GM18505 (cell line): ENCODE data around the gene EPB41L4A.

ENCODE experiments used
- ATAC-seq: cut with Tn5 transposase; IDR thresholded peaks from one replicate; pipeline ENCODE4 v1.9.1; 2021; ENCODE audit not compliant: unreplicated experiment
- POLR2A ChIP-seq: IDR thresholded peaks from 4 replicates; pipeline ENCODE4 v1.6.1; 2011; ENCODE audit warnings: borderline replicate concordance; ENCODE audit not compliant: insufficient read depth, insufficient read length; ENCODE audit errors: extremely low read depth

EPB41L4A gene

DNA sequence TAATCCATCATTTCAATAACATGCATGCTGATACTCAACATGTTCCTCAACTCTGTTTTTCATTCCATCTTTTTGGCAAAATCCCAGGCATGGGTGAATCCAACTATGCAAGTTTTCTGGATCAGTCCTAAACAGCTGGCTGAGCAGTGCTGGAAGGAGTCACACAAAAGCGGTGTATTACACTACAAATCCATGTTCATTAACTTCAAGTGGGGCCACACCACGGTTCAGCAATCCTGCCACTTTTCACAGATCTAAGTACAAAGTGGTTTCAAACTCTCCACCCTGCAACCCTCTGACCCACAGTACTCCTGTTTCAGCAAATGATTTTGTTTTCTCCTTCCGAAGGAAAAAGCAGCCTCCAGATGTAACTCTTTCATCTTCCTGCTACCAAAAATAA lies 222.5 kb downstream of the EPB41L4A start:
- TF ChIP-seq POLR2A = no peak
- ATAC-seq = no peak

DNA sequence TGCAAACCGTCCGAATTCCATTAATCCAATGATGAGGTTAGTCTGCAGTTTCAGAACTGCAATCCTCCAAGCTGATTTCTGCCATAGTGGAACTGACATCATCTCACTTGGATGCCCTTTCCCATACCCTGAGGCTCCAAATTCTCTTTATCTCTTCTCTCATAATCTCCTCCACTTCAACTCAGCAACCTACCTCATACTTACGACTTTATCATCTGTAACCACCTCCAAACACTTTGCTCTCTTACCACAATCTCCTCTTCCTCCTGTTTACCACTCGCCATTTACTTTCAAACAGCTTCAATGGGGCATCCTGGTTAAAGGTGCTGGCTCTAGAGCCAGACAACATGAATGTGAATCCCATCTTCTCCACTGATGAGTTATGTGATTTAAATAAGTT lies 223.2 kb downstream of the EPB41L4A start:
- TF ChIP-seq POLR2A = no peak
- no peak for ATAC-seq

DNA sequence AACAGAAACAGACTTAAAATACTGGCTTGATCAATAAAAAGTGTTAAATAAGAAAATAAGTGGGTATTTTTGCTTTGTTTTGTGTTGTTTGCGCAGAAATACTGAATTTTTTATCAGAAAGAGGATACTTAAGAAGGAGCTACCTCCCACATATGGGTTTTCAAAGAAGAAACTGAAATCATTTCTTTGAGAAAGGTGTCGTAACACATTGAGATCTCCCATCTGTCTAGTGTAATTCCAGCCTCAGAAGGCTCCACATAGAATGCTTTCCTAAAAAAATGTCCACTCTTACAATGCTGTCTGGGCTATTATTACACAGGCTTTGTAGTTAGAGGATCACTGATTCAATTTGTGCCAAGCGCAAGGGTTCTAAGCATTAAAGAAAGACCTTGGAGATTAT lies 226.2 kb downstream of the EPB41L4A start:
- TF ChIP-seq POLR2A = no peak
- ATAC-seq = no peak

DNA sequence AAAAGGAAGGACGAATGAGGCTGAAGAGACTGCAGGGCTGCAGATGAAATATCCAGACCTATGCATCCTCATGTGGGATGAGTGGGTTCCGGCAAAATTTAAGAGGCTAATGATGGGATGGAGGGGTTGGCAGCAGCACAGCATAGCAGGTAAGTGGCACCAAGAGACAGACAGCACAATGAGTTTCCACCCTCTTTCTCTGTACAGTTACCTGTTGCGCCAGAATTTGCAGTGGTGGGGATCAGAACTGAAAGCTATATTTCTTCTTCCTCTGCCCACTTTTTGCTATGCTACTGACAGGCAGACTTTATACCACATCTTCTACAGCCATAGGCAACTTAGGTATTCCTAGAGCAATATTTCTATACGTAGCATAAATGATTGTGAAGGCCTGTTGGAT lies 227.0 kb downstream of the EPB41L4A start:
- no peak for TF ChIP-seq POLR2A
- no peak for ATAC-seq

DNA sequence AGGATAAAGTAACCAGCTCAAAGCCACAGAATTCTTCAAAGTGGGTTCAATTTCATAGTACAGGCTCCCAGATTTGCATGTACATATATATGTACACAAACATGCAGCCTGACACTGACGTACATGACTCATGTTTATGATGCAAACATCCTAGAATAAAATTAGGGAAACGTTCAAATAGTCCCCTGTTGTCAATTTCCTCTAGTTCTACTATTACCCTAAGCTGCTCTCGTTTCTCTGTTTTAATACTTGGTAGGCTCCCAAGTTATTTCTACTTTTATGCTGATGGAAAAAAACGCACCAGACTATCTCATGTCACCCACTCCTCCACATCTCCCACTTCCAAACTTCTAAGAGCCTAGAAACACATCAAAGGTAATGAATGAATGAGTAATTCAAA lies 229.7 kb downstream of the EPB41L4A start:
- TF ChIP-seq POLR2A = no peak
- no peak for ATAC-seq

DNA sequence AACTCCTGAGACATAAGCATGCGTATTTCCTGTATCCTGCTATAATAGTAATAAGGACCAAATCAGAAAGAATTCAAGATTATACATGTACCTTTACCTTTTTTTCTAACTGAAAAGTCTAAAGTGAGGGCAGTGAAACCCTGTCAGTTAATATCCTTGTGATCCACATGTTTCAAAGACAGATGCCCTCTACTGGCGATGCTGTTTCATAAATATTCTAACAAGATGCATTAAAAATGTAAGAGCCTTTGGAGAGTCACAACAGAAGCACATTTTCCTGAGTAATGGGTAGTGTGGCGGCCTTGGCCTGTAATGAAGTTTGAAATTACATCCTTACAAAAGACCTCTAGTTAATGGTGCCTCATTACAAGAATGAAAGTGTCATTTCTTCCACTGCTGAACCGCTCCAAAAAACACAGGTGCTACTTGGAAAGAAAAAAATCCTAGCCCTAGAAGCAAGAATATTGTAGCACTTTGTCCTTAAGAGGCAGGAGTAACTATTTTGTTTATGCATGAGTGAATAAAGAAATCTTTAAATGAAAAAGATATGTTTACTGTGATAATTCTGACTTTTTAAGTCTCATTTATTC lies 232.6 kb downstream of the EPB41L4A start:
- no peak for ATAC-seq
- no peak for TF ChIP-seq POLR2A

DNA sequence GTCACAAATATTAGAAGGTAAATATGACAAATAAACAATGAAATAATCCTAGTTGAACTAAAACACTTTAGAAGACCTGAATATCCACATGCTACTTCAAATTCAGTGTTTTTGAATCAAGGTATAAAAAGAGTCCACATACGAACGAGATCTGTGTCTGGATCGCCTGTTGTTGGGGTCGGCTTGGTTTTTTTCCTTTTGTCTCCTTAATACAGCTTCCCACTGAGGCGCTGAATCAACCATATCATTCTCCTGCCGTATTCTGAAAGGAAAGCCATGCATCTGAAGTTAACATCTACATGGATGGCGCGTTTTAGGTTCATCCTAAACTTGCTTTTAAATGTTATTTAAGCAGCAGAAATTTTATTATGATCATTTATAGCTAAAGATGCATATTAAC lies 235.2 kb downstream of the EPB41L4A start:
- ATAC-seq = no peak
- no peak for TF ChIP-seq POLR2A

DNA sequence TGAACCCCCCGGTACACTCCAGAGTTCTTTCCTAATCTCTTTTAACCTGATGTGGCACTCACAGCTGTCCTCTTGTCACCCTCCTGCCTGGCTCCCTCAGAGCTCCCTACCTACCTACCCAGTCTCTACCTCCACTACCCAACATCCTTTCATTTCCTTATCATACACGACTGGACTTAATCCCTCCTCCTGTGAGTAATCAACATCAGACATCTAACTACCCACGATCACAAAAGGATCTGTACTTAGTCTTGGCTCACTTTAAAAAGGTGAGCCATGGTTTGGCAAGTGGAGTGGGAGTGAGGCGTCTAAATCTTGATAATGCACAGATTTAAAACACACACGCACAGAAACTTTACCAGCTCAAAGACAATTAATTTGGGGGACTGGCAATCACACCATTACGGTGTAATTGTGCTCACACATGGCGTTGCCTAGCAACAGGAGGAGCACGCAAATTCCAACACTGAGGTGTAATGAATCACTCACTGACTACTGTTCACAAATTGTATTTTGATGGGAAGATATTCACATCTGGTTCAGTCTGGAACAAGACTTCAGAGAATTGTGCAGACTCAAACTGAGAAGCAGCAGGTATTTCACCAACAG lies 235.9 kb downstream of the EPB41L4A start:
- no peak for ATAC-seq
- TF ChIP-seq POLR2A = no peak

DNA sequence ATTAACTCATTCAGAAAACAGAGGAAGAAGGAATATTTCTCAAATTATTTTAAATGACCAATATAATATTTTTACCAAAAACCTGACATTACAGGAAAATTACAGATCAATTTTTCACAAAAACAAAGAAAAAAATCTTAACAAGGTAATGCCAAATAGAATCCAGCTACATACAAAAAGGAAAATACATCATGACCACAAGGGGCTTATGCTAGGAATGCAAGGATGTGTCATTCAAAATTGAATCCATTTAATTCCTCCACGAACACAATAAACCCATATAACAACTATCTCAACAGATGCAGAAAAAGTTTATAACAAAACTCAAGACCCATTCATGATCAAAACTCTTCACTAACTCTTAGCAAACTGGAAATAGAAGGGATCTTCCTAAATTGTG lies 239.8 kb downstream of the EPB41L4A start:
- ATAC-seq = no peak
- no peak for TF ChIP-seq POLR2A

DNA sequence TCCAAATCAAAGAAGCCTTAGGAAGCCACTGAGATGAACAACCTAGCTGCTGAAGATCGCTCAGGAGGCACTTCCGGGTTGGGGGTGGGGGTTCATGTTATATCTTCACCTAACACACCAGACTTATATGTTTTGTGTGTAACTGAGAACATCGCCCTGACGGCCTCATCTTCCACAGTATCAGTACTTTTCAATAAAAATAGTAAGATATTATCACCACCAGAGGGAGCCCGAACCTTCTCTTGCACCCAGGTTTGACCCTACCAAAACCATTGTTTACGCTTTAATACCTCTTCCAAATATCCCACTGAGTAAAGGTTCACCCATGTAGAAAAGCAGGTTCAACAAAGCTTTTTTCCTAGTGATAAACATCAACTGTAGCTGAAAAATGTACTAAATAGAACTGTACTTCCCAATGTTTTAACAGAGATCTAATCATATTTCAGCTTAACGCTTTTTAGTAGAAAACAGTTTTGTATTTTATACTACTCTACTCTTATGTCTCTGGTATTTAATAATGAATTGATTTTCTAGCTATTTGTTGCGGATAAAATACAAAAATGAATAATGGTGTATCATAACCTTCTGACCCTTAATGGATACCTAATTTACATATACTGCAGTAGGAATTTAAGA lies 244.0 kb downstream of the EPB41L4A start:
- no peak for TF ChIP-seq POLR2A
- ATAC-seq = peak; percentile 86

DNA sequence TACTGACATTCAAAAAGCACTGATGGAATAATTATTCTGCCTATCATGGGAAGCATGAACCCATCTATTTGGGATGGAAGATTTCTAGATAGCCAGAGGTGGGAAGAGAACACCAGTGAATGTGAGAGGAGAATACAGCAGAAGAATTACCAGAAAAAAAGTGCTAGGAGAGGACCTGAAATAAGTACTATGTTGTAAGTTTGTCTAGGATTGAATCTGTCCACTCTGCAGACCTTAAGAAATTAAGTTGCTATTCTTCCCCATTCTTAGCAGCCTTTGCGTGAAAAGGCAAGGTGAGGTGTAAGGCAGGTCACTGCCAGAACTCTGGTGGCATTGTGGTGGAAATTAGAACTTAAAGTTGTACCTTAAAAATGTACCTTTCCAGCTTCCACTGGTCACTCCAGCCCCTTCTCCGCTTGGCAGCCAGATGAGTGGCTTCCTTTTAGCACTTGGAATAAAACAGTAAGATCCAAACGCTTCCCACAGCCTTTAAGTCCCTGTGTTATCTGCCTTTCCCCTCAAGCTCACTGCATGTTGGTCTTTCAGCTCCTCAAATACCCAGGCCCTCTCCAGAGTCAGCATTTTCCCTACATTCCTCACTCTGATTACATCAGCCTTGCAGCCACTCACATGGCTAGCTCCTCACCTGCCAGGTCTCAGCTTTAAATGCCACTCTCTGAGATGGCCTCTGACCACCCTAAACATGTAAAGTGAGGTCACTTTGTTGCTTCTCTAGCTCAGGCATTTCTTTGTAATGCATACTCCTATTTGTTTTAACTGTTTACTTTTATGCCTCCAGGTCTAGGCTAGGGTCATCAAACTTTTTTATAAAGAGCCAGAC lies 253.0 kb downstream of the EPB41L4A start:
- no peak for ATAC-seq
- no peak for TF ChIP-seq POLR2A

DNA sequence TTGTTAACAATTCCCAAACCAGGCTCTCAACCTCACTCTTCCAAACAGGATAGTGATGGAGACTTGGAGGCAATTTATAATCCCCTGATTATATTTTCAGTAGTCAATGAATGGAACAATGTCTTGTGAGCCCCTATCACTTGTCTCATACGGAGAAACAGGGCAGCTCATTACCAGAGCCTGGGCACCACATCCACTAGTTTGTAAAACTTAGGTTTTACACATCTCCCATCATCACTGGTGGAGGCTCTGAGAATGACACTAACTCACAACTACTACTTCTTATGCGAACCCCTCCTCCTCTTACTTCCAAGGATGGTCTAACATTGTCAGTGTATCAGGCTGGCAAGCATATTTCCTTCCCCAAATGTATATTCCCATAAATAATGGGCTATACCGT lies 253.7 kb downstream of the EPB41L4A start:
- TF ChIP-seq POLR2A = no peak
- no peak for ATAC-seq

DNA sequence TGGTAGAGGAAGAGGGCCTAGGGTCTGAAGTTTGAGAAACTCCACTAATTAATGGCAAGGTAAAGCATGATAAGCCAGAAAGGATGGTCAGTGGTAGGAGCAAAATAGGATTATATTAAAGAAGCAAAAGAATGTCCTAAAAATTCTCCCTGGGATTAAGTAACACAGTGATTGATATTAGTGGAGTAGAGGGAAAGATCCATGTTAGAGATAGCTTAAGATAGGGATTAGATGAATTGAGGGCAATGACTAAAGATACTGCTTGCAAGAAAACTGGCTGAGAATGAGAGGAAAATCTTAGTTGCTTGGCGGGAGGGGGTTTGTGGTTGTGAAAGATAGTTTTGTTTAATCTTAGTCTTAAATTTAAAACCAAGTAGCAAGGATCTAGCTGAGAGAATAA lies 255.6 kb downstream of the EPB41L4A start:
- ATAC-seq = no peak

More for the DNA sequence above, 255.6 kb downstream of the EPB41L4A start:
- TF ChIP-seq POLR2A = no peak
